HuH-7.5 (cell line): ENCODE measurements around the gene CELSR3.

Source experiments
- DNase-seq: peaks from one replicate; pipeline ENCODE4 v3.0.0; 2011; ENCODE audit warnings: low spot score

CELSR3 gene

GRCh38 chr3:48685603-48686511, 23.2 kb upstream of the CELSR3 start, which contains the start of gene NCKIPSD:
TSS of gene NCKIPSD (minus strand) at chr3:48685915. CDS start at chr3:48685807, 108 bp downstream.
- DNase-seq: peak; percentile 93

GRCh38 chr3:48685293-48685602, 22.6 kb upstream of the CELSR3 start:
- no peak for DNase-seq

GRCh38 chr3:48684480-48685143, 21.9 kb upstream of the CELSR3 start:
- DNase-seq: peak; percentile 25

GRCh38 chr3:48684054-48684349, 21.3 kb upstream of the CELSR3 start:
- DNase-seq: no peak

- peak; percentile 2 for DNase-seq
Measured at GRCh38 chr3:48682786-48683185, 20.1 kb upstream of the CELSR3 start.

GRCh38 chr3:48681974-48682610, 19.4 kb upstream of the CELSR3 start:
- peak; percentile 1 for DNase-seq

GRCh38 chr3:48681541-48681880, 18.8 kb upstream of the CELSR3 start:
- no peak for DNase-seq

GRCh38 chr3:48680811-48681540, 18.3 kb upstream of the CELSR3 start:
- no peak for DNase-seq

GRCh38 chr3:48679411-48680391, 17.0 kb upstream of the CELSR3 start:
- no peak for DNase-seq

GRCh38 chr3:48678566-48679380, 16.1 kb upstream of the CELSR3 start:
- no peak for DNase-seq

- no peak for DNase-seq
Measured at GRCh38 chr3:48678056-48678455, 15.4 kb upstream of the CELSR3 start.

- no peak for DNase-seq
Measured at GRCh38 chr3:48674505-48674904, 11.8 kb upstream of the CELSR3 start.

GRCh38 chr3:48672522-48672921, 9.8 kb upstream of the CELSR3 start:
- DNase-seq: no peak

GRCh38 chr3:48664929-48665328, 2.2 kb upstream of the CELSR3 start:
- DNase-seq: no peak

- no peak for DNase-seq
Measured at GRCh38 chr3:48664313-48664644, 1.6 kb upstream of the CELSR3 start.

GRCh38 chr3:48663489-48664312, 1.0 kb upstream of the CELSR3 start:
- DNase-seq: peak; percentile 100

GRCh38 chr3:48662145-48662752, 437 bp downstream of the CELSR3 start:
- no peak for DNase-seq

- DNase-seq: peak; percentile 96
Measured at GRCh38 chr3:48661501-48662144, 1.1 kb downstream of the CELSR3 start.
